Measurements from ENCODE around the gene PHF2.

PHF2 gene

GRCh38 chr9:93713716-93714115 is 137.3 kb downstream of the PHF2 start:
- no peak for DNase-seq

DNA sequence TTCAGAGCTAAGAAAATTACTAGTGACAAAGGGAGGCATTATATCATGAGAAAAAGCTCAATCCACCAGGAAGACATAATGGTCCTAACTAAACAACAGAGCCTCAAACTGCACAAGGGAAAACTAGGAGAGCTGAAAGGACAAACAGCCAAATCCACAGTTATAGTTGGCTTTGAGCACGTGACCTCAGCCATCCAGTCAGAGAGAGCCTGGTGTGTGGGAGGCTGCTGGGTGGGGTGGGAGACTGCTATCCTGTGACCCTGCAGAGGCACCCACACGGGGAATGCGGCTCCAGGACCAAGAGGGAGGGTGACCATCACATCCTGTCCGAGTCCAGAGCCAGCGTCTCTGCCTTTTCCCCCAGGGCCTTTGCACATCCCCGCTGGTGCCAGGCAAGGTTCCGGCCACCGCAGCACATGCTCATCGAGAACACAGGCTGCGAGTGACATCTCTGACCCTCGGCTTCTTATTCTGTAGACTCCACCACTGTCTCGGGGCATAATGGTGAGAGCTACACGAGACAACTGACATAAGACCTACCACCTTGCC is 145.1 kb downstream of the PHF2 start:
- no peak for DNase-seq

GRCh38 chr9:93724852-93725251 is 148.5 kb downstream of the PHF2 start:
- no peak for DNase-seq

DNA sequence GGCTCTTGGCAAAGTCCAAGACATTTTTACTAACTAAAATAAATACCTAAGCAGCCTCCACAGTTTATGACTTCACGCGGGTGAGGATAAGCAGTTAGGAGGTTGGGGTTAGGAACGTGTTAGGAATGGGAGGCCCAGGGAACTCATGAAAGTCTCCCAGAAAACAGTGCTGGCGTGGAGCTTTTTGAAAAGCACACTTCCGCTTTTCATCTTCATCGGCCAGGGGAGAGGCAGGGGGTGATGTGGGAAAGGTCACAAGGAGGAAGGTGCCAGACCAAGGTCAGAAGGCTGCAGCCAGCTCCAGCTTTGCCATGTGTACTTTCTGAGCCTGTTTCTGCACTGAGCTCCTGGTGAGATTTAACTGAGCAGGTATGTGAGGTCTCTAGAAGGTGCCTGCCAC is 149.0 kb downstream of the PHF2 start:
- no peak for DNase-seq

DNA sequence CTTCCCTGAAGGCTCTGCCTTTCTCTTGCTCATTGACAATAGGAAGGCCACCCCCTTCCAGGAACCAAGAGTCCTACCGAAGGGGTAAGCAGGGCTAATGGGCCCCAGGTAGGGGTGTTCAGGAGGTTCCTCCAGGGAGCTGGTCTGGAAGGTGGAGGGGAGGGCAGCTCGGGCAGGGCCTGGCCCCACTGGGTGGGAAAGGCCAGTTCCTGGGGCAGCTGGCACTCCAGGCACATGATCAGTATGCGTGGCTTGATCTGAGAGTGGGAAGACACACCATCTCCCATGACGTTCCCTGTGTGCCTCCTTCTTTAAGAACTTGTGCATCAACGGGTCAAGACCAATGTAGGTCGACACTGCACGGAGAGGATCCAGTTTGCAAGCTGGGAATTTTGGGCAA is 149.8 kb downstream of the PHF2 start:
- no peak for DNase-seq

All from DMS 273 treated with DMSO at 0.1 percent for 48 hours (cell line).